Fibroblast of lung (primary cell): ENCODE data around the gene CTBP2.

Experiments
- EZH2 ChIP-seq: IDR thresholded peaks from 2 replicates; pipeline ENCODE4 v1.5.1; 2012; ENCODE audit warnings: low read length, control low read depth, mild to moderate bottlenecking; ENCODE audit errors: missing control alignments
- TF ChIP-seq, protein P1 (sequence below), 2 donors: IDR thresholded peaks in 1 of 2; conservative IDR thresholded peaks in 1 of 2; 1 replicate in 1 of 2; 2 replicates in 1 of 2; pipeline ENCODE4 v1.5.1; 2011 to 2012; ENCODE audit warnings: low read length in 2 of 2, control low read depth in 1 of 2, inconsistent platforms in 1 of 2, low read depth in 1 of 2, mild to moderate bottlenecking in 1 of 2

DNA sequence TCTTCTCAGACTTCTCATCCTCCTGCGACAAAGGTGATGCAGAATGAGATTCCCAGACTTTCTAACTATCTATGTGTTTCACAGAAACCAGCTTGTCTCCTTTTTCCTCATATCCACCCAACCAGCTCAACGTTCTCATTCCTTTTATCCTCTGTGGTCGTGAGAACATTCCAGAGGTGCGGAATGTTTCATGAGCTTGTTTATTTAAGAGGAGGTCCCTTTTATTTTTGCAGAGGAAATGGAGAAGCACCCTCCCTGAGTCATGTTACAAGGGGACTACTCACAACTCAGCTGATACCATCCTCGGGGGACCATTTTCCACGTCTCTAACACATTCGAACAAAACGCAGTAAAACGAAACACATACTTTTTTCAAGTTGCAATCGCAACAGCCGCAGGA, 125.2 kb downstream of the CTBP2 start:
- TF ChIP-seq, protein P1, sequence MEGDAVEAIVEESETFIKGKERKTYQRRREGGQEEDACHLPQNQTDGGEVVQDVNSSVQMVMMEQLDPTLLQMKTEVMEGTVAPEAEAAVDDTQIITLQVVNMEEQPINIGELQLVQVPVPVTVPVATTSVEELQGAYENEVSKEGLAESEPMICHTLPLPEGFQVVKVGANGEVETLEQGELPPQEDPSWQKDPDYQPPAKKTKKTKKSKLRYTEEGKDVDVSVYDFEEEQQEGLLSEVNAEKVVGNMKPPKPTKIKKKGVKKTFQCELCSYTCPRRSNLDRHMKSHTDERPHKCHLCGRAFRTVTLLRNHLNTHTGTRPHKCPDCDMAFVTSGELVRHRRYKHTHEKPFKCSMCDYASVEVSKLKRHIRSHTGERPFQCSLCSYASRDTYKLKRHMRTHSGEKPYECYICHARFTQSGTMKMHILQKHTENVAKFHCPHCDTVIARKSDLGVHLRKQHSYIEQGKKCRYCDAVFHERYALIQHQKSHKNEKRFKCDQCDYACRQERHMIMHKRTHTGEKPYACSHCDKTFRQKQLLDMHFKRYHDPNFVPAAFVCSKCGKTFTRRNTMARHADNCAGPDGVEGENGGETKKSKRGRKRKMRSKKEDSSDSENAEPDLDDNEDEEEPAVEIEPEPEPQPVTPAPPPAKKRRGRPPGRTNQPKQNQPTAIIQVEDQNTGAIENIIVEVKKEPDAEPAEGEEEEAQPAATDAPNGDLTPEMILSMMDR (conservative IDR thresholded peaks at IDR 0.05 in 1 of 2, IDR thresholded peaks at IDR 0.05 in 1 of 2; ENCODE audit: low read depth in 1 of 2, low read length in 2 of 2): no peak
- TF ChIP-seq EZH2: no peak
